Brain pericyte (primary cell): ENCODE measurements around the gene LMAN1L.

ENCODE experiments used
- DNase-seq: peaks from one replicate; pipeline ENCODE4 v3.0.0-alpha.2; 2012; ENCODE audit warnings: low read depth, low spot score

LMAN1L gene

DNA sequence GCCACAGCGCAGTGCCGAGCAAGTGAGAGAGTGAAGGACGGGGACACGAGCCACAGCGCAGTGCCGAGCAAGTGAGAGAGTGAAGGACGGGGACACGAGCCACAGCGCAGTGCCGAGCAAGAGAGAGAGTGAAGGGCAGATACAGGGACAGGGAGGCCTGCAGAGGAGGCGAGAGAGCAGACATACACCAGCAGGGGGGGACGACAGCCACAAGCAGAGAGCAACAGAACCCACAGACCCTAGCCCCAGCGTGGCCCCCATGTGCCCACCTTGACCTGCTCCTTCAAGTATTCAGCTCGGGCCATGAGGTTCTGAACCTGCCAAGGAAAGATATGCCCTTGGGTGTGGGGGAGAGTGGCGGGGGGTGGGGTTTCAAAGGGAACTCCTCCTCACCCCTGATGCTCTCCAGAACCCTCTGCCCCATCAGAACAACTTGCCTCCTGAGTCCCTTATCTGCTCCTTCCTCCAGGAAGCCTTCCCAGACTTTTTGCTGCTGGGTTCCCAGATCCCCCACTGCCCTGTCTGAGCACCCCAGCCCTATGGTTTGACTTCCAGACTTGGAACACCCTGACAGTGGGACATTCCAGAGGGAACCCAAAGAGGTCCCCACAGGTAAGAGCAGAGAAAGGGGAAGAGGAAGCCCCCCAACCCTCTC lies 25.0 kb downstream of the LMAN1L start:
- no peak for DNase-seq

DNA sequence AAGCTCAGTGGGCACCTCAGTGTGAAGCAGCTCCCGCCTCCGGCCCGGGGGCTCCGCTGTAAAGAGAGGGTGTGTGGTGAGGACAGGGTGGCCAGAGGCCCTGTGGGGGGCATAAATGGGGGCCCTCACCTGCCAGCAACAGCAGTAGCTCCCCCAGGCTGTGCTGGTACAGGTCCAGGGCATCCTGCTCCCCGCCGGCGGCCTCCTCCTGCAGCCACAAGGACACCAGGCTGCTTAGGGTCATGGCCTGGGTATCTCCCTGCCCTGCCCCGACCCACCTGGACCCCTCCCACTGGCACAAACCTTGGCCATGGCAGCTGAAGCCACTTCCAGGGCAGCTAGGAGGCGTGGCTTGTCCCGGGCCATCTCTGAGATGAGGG lies 25.5 kb downstream of the LMAN1L start:
- no peak for DNase-seq

DNA sequence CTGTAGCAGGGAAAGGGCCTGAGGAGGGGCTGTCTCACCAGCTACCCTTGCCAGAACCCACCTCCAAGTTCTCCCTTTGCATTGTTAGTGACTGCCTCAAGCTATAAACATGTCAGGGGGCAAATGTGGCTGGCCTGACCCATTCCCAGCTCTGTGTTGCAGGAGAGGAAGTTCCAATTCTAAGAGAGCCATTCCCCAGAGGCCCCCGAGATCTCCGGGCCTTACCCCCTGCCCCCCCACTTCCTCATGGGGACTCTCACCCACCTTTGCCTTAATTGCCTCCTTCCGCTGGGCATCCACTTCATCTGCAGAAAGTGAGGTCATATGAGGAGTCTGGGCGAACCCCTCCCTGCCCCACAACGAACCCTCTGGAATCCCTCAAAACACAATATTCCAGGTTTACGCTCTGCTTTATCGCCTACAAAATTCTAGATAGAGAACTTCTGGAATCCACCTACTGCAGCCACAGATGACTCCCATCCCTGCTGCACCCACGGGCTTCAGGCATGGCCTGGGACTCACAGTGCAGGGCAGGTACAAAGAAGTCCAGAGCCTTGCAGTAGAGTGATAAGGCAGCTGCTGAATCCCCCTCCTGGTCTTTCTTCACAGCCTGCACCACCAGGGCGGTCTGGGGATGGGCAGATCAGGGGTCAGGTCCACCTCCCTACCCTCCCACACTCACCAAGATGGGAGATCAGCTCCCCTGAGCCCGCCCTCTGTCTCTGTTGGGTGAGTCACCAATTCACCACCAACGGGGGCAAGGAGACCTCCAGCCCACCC lies 26.3 kb downstream of the LMAN1L start:
- no peak for DNase-seq

DNA sequence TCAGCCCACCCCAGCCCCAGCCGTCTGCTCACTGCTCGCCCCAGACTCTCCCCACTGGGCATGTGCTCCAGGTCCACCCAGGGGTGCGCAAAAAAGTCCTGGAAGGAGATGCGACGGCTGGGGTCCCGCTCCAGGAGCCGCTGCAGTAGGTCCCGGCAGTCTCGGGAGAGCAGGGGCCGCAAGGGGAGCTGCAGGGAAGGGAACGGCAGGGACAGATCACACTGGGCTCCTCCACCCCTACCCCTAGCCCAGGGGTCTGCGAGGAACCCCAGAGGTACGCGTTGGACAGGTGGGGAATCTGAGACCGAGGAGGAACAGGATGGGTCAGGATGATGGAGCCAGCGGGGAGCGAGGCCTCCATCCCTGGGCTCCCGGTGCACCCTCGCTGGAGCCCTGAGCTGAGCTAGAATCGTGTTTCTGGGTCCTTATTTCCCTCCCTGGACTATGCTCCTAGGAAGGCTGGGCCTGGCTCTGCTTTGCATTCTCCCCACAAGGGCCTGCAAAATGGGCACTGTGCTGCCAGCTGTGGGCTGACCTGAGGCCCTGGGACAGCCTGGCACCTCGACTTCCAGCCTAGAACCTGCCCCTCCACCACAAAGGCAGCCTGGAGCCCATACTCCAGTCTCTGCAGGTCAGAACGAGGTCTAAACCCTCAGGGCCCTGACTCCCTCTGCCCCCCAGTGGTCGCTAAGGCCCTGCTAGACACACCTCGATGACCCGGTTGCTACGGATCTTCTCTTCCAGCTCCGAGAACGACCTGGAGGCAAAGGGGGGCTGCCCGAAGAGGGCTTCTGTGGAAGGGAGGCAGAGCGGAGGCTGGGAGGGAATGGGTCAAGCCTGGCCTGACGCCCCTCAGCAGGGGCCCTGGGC lies 27.1 kb downstream of the LMAN1L start:
- no peak for DNase-seq

DNA sequence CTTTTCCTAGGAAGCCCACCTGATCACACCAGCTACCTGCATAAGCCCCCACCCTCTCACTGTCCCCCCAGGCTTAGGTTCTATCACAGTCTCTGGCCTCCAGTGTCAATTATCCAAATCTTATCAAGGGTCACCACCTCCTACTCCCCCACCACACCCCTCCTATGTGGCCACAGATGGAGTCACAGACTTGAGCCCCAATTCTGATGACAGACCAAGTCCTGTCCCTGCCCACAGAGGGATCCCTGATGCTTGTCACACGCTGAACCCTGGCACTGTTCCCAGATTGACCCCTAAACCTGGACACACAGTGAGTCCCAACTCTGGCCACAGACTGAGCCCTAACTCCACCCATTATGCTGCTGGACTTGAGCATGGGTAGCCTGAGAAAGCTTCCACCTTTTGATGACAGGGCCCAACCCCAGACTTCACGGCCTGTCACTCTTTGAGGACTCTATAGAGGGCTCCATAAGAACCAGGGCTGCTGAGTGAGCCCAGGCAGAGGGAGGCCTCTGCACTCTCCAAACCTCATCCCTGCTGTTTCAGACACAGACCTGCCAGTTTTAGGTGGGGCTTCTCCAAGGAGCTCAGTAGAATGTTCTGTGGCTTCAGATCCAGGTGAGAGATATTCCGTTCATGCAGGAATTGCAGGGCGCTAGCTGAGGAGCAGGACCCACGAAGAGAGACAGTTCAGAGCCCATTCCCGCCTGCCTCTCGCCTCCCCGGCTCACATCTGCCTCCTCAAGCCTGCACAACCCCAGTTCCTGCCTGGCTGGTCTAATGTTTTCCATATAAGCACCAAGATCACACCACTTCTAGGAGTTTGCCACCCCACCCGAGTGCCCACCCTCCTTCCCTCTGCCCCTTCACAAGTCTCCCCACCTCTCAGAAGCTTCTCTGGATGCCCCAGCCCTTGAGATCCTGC lies 28.5 kb downstream of the LMAN1L start:
- DNase-seq, result no peak

DNA sequence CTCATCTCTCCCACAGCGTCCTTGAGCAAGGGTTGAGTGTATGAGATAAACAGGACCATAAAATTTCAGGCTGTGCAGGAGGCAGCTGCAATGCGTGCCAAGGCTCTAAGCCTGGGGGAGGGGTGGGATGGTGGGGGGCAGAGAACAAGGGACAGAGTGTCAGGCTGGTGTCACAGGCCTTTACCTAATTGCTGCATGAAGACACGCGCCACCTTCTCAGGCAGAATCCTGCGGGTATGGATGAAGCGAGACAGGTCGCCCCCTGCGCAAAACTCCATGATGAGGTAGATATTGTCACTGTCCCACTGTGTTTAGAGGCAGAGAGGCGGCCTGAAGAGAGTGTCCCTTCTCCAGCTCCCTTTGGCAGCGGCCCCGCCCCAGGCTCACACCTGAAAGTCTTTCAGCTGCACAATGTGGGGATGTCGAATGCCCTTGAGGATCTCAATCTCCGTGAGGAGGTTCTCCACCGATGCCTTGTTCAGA lies 29.3 kb downstream of the LMAN1L start:
- no peak for DNase-seq

DNA sequence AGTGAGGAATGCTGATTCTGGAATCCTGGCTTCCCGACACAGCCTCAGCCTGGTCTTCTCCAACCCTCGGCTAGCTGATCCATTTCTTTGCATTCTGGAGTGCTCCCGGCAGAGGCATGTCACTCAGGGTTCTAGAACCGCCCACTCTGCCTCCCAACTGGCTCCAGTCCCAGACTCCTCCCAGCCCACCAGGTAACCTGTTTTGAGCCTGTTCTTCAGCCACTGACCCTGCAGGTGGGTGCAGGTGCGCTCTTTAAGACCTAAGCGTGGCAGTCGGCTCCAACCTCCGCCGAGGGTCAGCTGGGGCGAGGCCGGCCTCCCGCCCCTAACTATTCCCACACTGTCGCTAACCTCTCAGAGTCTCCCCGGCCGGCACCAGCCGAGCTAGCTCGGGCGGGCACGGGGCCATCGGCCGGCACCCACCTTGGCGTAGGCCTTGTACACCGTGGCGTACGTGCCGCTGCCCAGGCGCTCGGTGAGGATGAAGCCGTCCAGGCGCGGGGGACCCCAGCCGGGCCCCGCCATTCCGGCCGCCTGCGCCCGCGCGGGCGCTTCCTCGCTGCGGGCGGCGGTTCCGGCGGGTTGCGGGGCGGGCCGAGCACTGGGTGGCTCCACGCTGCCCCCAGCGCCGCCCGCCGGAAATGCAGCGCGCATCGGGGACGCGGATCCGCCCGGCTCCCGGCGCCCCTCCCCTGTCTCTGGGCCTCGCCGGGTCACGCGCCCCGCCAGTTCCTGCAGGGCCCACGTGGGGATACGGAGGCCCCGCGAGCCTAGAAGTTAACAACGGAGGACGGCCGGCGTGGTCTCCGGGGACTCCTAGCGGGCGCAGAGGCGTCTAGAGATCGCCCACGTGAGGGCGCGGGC lies 30.2 kb downstream of the LMAN1L start, which contains the start of gene ULK3:
Gene ULK3, minus strand, starts transcription at position 576 of the 864 bp plus-strand sequence. Its CDS starts 51 bp downstream, at position 525.
- DNase-seq, result peak; percentile 40

DNA sequence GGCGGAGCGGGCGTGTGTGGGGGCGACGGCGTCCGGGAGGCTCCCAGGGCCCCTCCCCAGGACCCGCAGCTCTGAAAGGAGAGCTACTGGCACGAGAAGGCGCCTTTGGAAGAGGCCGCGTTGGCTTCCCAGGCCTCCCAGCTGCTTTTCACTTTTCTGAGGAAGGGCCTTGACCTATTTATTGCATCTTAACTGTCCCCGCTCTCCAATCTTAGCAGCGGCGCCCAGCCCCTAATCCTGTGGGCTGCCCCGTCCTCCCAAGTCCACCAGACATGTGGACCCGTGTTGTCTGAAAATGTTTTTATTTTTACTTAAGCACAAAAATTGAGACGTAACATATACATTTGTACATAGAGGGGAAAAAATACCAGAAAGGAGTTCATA lies 30.8 kb downstream of the LMAN1L start:
- DNase-seq, result no peak

DNA sequence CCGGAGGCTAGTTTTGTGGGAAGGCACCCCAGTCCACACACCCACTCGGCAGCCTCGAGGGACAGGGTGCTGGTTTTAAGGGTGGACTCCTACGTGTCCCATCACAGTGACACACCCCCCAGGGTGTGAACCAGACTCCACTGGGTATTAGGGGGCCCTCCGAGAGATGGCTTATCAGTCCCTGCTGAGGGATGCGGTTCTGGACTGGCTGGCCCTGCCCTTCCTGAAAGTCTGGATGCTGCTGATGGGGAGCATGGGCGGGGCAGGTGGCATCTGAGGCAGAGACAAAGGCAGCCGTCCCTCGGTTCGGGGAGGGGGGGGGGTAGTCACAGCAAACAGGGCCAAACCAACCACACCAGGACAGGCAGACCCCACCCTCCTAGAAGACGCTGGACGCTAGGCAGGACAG lies 31.3 kb downstream of the LMAN1L start:
- no peak for DNase-seq

DNA sequence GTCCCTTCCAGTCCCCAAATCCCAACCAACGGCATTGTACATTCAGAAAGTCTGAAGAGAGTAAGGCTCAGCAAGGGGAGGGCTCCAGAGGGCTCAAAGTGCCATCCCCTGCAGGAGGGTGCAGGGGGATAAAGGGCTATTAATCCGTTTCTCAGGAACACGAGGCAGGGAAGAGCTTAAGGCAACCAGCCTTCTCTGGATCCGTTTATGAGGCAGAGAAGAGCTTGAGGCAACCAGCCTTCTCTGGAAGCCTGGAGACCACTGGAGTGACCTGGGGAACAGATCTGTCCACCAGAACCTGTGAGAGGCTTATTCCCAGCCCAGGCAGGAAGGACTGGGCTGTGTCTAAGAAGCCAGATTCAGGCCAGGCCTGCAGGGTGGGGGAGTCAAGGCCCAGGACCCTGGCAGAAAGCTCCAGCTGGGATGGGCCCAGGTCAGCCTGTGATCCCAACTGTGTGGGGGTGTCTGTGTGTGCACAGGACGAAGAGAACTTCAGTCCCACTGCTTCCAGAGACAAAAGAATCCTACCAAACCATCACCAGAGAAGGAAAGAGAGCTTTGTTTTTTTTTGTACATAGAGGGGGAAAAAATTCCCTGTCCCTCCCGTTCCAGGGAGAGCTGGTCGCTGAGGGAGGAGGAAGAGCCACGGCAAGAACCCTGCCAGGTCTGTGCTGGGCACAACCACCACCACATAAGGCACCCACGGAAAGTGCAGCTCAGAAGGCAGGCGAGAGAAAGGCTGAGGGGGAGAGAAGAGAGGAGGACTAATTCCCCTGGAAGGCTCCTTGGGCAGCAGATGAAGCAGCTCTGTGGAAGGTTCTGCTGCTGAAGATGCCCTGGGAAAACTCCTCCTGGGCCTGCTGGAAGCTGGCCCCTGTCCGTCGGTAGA lies 31.9 kb downstream of the LMAN1L start:
- DNase-seq, result no peak

DNA sequence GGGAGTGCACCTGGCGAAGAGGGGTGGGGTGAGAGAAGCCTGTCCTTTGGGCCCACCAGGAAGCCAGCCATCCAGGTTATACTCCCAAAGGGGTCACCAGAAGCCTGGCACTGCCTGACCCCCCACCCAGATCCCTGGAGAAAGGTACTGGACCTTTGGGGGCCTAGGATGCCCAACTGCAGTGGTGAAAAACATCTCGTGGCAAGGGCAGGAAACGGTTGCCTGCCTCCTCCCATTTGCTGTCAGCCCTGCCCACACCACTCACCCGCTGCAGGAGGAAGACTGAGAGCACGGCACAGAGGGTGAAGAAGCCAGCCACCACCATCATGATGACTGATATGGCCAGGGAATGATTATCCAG lies 32.6 kb downstream of the LMAN1L start:
- DNase-seq, result no peak

DNA sequence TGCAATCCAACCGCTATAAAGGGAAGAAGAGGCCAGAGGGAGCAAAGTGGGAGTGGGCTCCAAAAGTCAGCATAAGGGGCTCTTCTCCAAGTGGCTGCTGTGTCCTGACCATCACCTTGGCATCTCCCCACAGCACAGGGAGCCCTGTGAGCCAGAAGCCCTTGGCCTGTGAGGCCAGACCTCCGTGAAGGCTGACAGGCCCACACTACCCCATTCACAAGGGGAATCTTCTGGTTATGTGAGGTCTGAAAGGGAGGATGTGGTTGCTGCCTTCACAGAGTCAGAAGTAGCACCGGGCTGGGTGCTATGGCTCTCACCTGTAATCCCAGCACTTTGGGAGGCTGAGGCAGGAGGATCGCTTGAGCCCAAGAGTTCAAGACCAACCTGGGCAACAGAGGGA lies 32.9 kb downstream of the LMAN1L start:
- DNase-seq, result no peak

DNA sequence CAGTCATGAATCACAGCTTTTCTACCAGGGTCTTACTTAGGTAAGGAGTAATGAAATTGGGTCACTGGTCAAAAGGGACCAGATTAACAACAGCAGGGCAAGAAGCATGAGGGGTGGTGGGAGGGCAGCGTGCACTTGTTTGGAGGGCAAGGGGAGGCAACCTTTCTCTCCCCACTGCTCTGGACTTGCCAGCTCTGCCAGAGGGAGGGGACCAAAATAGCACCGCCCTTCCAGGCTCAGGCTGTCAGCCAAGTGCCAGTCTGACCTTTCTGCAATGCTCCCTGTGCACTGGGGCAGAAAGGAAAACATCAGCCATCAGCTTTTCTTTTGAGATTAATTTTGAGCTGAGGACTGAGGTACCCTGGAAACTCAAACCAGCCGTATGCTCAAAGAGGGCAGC lies 34.8 kb downstream of the LMAN1L start:
- no peak for DNase-seq

DNA sequence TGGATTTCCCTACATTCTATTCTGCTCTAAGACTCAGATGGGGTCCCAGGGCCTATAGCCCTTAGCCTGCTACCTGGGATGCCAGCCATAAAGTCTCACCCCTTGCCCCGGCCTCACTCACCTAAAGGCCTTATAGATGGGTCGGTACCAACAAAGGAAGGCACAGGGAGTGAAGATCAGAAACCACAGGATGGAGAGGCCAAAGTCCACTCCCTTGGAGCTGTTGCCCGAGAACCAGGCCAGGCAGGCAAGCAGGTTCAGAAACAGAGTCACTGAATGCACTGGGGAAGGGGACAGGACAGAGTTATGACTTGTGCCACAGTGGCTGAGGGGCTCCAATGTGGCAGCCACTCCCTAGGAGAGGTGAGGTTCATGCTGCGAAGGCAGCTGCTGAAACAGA lies 37.8 kb downstream of the LMAN1L start:
- no peak for DNase-seq

DNA sequence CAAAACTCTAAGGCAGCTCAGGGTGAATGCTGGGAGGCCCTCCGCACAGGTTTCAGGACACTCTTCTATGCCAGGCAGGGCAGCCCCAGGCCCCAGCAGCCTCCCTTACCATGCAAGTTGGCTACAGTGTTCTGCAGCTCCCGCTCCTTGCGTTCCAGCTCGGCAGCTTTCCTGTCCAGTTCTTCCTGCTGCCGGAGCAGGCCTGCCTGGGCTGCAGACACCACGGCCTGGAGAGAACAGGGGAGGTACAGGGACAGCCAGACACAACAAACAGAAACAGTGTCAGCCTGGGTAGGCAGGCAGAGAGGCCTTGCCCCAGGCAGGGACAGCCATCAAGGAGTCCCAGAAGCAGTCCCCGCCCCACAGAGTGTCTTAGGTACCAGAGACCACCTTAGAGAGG lies 39.3 kb downstream of the LMAN1L start:
- no peak for DNase-seq

DNA sequence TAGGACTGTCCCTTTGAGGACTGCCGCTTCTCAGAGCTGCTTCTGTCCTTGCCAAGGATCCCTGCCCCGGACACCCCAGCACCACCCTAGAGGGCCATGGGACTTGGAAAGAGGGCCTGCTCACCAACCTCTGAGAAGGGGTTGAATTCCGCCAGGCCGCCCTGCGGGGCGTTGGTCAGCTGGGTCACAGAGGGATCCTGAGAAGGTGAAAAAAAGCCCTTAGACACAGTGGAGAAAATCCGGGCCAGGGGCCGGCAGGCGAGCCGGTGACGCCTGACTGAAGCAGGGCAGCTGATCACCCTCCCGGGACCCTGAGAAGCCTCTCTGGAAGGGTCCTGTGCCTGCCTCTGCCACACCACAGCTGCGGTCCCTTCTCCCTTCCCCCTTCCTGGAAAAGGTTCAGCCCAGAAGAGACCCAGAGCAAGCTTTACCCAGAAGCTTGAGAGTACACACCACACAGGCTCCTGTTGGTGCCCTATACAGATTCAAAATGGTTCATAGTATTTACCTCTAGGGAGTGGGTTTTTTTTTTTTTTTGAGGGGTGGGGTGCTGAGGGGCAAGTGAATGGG lies 41.9 kb downstream of the LMAN1L start:
- DNase-seq, result no peak

DNA sequence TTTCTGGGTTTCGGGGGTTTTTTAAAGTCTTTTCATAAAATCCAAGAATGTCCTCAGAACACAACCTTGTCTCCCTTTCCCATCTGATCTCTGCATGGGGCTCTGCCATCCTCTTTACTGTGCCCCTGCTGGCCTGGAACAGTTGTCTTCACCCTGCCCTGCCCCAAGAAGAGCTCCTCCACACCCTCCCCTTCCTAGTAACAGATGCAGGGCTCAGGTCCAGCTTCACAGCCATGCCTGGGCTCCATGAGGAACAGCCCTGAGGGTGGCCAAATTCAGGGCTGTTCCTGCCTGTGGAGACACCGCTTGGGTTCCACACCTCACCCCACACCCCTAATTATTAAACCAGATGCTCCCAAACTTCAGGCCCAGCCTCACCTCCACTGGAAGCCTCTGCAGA lies 43.2 kb downstream of the LMAN1L start:
- DNase-seq, result no peak

DNA sequence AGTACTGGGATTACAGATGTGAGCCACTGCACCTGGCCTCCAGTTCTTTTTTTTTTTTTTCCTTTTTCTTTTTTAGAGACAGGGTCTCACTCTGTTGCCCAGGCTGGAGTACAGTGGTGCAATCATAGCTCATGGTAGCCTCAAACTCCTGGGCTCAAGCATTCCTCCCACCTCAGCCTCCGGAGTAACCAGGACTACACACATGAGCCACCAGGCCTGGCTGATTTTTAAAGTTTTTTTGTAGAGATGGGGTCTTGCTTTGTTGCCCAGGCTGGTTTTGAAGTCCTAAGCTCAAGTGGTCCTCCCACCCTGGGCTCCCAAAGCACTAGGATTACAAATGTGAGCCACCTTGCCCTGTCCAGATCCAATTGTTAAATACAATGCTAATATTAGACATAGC lies 43.9 kb downstream of the LMAN1L start:
- DNase-seq, result no peak

DNA sequence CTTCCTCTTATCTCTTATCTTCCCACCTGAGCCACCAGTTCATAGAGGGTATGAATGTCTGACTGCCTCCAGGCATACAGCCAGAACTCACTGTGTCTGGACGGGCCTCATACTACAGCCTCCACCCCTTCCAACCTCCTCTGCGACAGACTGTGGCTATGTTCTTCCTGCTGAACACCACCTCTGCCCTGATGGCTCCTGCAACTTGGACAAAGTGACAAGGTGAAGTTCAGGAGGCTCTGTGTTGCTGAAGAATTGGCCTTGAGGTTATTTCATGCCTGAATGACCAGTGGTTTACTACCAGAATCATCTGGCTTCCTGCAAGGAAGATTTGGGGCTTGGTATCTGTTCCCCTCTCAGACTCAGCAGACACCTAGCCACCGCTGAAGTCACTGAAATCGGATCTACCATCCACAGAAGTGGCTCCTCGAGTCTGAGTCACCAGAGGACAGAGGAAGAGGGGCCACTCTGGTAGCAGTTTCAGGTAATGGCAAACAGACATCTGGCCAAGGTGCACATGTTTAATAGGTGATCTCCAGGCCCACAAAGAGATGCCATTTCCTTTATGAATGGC lies 44.5 kb downstream of the LMAN1L start:
- DNase-seq, result no peak
